HG03558 (cell line): ENCODE measurements around the gene LRRFIP1.
"Not testable (repeated sequence)": the region's sequence is repeated elsewhere in the genome, so short reads cannot be mapped to it uniquely, and the experiment has no call there.

Experiments
- ATAC-seq: cut with Tn5 transposase; IDR thresholded peaks from one replicate; pipeline ENCODE4 v1.9.1; 2021; ENCODE audit warnings: moderate number of reproducible peaks; ENCODE audit not compliant: unreplicated experiment; ENCODE audit errors: extremely low read depth

Gene LRRFIP1

GRCh38 chr2:237596520-237597195 lies 30.7 kb upstream of the LRRFIP1 start:
- no peak for ATAC-seq

GRCh38 chr2:237597196-237598145 lies 29.9 kb upstream of the LRRFIP1 start:
- no peak for ATAC-seq

- ATAC-seq, result no peak
Measured at GRCh38 chr2:237598468-237599208, 28.7 kb upstream of the LRRFIP1 start.

DNA sequence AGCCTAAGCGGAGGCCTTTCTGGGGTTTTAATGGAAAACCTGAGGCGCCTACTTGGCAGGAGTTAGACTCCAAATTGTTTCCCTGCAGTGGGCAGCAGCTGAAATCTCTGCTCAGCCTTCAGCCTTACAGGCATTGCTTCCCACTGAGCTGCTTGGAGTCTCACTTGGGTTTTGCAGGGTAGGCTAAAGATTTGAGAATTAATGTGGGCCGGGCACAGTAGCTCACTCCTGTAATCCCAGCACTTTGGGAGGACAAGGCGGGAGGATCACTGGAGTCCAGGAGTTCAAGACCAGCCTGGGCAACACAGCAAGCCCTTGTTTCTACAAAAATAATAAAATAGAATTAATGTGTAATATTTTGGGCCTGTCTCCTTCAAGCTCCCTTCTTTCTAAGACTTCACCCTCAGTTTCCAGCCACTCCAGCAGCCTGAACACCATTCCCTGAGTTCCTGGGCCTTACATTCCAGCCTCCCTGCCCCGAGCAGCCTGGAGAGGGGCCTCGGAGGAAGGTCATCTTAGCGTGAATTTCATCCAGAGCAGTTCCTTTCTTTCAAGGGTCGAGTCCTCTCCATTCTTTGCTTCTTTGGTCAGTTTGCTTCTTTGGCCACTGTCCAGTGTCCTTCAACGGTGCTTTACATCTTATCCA lies 27.8 kb upstream of the LRRFIP1 start:
- no peak for ATAC-seq

- ATAC-seq, result no peak
Measured at GRCh38 chr2:237600205-237600846, 27.1 kb upstream of the LRRFIP1 start.

DNA sequence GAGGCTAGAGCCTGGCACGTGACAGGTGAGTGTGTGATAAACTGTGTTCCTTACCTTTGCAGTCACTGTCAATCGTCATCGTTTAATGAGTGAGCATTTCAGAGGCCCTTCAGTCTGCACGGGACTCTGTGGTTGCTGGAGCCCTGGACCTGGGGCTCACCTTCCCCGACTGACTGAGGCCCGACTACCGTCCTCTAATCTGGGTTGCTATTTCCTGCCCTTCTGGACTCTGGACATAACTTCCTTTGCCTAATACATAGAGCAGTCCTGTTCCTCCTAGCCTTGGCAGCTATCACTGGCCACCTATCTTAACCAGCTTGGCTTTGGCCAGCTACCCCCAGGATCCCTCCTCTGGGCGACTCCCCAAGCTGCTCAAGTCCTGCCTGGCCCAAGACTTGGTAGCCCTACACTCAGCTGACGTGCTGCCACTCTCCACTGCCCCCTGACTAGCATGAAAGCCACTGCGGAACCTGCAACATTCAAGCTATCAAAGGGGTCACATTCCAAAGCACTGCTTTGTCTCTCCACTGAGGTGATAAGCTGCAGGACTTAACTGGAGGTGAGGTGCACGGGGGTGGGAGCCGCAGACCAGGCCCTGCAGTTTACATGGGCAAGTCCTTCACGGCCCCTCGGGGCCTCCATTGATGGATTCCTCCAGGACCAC lies 25.8 kb upstream of the LRRFIP1 start:
- no peak for ATAC-seq

- ATAC-seq, result no peak
Measured at GRCh38 chr2:237602409-237602808, 25.0 kb upstream of the LRRFIP1 start.

DNA sequence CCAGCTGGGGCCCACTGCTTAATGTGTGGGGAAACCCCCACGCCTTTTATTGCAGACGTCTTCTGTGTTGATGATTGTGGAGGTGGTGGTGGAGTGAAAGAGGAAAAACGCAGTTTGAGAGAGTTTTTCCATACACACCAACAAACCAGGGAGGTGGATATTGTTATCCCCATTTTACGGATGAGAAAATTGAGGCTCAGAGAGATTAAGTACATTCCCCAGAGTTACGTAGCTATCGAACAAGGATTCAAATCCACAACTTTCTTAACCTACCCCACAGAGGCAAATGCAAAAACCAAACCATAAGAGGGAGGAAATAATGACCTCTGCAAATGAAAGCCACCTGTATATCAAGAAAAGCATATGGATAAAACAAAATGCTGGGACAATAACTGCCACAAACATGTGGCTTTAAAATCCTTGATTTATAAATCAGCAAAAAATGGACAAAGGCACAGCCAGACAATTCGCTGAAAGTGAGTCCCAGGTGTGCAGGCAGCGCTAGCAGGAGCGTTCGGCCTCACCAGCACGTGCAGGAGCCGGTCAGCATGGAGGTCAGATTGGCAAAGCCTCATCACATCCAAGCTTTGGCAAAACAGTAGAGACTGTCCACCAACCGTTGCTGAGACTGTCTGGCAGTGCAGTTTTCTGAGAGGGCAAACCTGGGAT lies 24.2 kb upstream of the LRRFIP1 start:
- ATAC-seq, result no peak

GRCh38 chr2:237603718-237604362 lies 23.5 kb upstream of the LRRFIP1 start:
- ATAC-seq, result no peak

DNA sequence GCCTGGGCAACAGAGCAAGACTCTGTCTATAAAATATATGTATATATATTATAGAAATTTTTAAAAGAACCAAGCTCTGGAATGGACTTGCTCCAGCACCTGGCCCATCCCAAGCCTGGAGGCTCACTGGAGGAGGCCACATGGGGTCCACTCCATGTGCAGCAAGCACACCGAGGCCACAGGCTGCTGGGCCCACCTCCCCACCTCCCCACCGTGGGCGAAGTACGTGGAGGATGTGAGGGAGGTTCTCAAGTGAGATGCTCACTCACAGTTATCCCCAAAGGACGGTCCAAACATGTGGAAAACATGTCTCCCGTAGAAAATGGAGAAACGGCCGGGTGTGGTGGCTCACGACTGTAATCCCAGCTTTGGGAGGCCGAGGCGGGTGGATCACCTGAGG lies 23.0 kb upstream of the LRRFIP1 start:
- ATAC-seq, result no peak

GRCh38 chr2:237604960-237605359 lies 22.4 kb upstream of the LRRFIP1 start:
- ATAC-seq, result no peak

- ATAC-seq, result not testable (repeated sequence)
Measured at GRCh38 chr2:237606522-237606921, 20.9 kb upstream of the LRRFIP1 start.

DNA sequence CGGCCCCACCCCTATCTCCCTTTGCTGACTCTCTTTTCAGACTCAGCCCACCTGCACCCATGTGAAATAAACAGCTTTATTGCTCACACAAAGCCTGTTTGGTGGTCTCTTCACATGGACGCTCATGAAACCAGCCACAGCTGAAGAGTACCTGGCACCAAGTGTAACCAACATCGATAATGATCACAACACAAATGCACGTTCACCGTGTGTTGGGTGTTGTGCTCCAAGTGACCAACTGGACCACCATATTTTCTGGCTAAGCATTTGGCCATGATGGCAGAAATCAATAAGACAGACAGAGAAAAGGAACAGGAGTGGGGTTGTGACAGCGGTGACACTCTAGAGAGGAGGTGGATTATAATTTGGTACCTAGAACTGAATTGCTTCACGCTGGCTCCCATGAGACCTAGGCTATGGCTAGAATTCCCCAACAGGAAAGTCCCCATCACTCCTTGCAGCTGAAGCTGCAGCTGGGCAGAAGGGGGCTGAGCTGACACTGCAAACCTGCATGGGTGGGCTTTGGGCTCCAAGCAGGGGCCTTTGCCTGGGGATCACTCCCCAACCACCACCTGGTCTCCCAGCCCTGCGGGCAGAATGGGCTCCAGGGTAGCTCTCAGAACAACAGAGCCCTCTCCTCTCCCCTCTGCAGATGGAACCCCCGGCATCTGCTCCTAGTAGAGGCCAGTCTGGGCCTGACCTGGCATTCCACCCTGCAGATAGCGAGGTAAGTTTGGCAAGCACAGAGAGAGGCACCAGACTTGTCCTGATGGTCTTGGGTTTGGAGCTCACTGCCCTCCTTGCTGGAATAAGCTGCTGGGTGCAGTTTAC lies 14.6 kb upstream of the LRRFIP1 start:
- no peak for ATAC-seq

DNA sequence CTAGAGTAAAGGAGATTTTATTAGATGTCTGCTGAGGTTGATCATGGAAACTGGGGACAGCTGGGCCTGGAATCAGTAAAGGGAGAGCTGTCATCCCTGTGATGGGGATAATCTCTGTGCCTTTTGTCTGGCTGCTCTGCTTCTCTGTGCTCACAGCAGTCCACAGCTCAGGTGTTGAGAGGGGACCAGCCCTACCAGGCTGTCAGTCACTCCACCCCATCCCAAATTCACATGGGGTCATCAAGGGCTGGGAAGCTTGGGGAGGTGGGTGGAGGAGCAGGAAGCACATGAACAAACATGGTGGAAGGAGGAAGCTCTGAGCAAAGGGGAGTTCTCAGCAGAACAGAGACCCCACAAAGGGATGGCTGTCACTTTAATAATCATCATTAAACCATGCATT lies 13.7 kb upstream of the LRRFIP1 start:
- no peak for ATAC-seq

DNA sequence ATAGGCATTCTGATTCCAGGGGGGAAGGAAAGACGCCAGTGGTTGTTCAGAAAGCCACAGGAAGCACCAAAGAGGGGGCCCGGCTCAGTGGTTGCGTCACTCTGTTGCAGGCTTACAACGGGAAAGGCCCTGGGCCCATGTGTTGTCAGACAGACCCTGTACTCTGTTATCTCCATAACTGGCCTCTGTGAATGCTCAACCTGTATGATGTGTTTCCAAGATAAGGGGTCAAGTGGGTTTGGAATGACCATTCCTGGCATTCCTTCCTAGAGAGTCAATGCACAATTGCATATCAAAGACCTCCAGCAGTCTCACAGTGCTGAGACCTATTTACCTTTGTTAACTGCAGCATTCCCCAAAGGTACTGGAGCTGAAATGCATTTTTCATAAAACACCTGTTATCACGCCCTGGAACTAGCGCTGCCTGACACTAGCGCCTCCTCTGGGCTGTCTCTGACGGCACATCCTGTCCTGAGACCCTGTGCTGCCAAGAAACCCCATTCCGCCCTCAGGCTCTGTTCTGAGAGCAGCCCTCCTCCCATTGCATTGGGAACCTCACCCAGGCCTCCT lies 13.2 kb upstream of the LRRFIP1 start:
- ATAC-seq, result no peak

- no peak for ATAC-seq
Measured at GRCh38 chr2:237615631-237616249, 11.6 kb upstream of the LRRFIP1 start.

DNA sequence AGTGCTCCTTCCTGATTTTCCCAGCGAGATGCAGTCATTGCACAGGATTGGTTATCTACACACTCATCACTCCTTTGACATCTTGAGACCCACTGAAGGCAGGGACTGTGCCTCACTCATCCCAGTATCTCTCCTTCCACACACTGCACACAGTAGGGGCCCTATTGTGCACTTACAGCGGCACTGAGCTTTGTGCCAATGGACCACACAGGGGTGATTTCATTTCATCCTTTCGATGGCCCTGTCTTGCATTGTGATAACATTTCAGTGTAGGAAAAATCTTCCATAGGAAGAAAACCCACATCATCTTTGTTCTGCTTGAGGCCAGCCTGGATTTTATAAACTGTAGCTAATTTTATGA lies 11.0 kb upstream of the LRRFIP1 start:
- ATAC-seq, result no peak
